IMR-90 (cell line): Measurements from ENCODE around the gene CDC42EP3. TPM values are rescaled to one million over a fixed set of nuclear protein-coding genes. Genes with fewer than 3 reads are reported as not detected.

Experiments used
- ATAC-seq: fragments of 200-7000 bp; cut with Tn5 transposase; 2 replicates; pipeline ENCODE4 v1.9.1; 2020; ENCODE audit warnings: low read depth, mild to moderate bottlenecking, moderate library complexity
- BruUV-seq: library from RNA; stranded (reverse); fragments of 400-500 nt; replicated peaks from 2 replicates; lab custom pipeline; 2021; lab: Mats Ljungman, UMichigan
- CTCF ChIA-PET: fragments of 300-600 bp; formaldehyde crosslinking; extraction: SDS; loops from one replicate; lab custom pipeline; 2021; ENCODE audit warnings: antibody characterized with exemption; lab: Yijun Ruan, JAX
- POLR2A ChIA-PET: fragments of 300-600 bp; sonication (Branson Sonifier 250); formaldehyde crosslinking; loops from one replicate; lab custom pipeline; 2022; ENCODE audit warnings: antibody characterized with exemption; ENCODE audit not compliant: unreplicated experiment; lab: Charles Lee
- DNase-seq: peaks from one replicate; pipeline ENCODE4 v3.0.0; 2013
- H2AFZ ChIP-seq: replicated peaks from 2 replicates; pipeline ENCODE3; 2013; ENCODE audit warnings: low read length, mild to moderate bottlenecking; ENCODE audit not compliant: poor library complexity
- H2AK5ac ChIP-seq: 2 replicates; pipeline ENCODE4 v1.6.1; 2013; ENCODE audit warnings: low read depth, low read length, inconsistent platforms
- H2AK9ac ChIP-seq: replicated peaks from 2 replicates; pipeline ENCODE3; 2013; ENCODE audit warnings: mild to moderate bottlenecking, low read depth, low read length, moderate library complexity; ENCODE audit not compliant: poor library complexity
- H2BK120ac ChIP-seq: 2 replicates; pipeline ENCODE4 v1.6.1; 2013; ENCODE audit warnings: low read depth, low read length, inconsistent platforms
- H2BK15ac ChIP-seq: 3 replicates; pipeline ENCODE4 v1.6.1; 2013; ENCODE audit warnings: low read depth, low read length, inconsistent platforms
- H2BK20ac ChIP-seq: 2 replicates; pipeline ENCODE4 v1.6.1; 2013; ENCODE audit warnings: low read depth, mild to moderate bottlenecking, inconsistent platforms, low read length, moderate library complexity
- H2BK5ac ChIP-seq: 2 replicates; pipeline ENCODE4 v1.6.1; 2013; ENCODE audit warnings: mild to moderate bottlenecking, low read depth, low read length, inconsistent platforms; ENCODE audit not compliant: poor library complexity, severe bottlenecking
- H3K14ac ChIP-seq: replicated peaks from 2 replicates; pipeline ENCODE4 v1.6.1; 2013; ENCODE audit warnings: low read depth, low read length, inconsistent platforms
- H3K18ac ChIP-seq: 2 replicates; pipeline ENCODE4 v1.6.1; 2013; ENCODE audit warnings: low read depth, low read length, control low read depth
- H3K23ac ChIP-seq: 2 replicates; pipeline ENCODE4 v1.6.1; 2013; ENCODE audit warnings: low read depth, low read length, inconsistent platforms
- H3K27ac ChIP-seq: 2 replicates; pipeline ENCODE4 v1.5.1; 2013; ENCODE audit warnings: mild to moderate bottlenecking, control low read depth, low read length; ENCODE audit not compliant: insufficient read depth
- H3K27me3 ChIP-seq: 2 replicates; pipeline ENCODE4 v1.6.1; 2013; ENCODE audit warnings: low read length; ENCODE audit not compliant: control insufficient read depth, insufficient read depth
- H3K36me3 ChIP-seq: 2 replicates; pipeline ENCODE4 v1.6.1; 2013; ENCODE audit warnings: low read length, mixed read lengths; ENCODE audit not compliant: control insufficient read depth, insufficient read depth
- H3K4ac ChIP-seq: 2 replicates; pipeline ENCODE4 v1.6.1; 2013; ENCODE audit warnings: low read depth, low read length, inconsistent platforms
- H3K4me1 ChIP-seq: 2 replicates; pipeline ENCODE4 v1.6.1; 2013; ENCODE audit warnings: low read length, mixed read lengths; ENCODE audit not compliant: control insufficient read depth, insufficient read depth
- H3K4me2 ChIP-seq: 2 replicates; pipeline ENCODE4 v1.6.1; 2013; ENCODE audit warnings: low read depth, mild to moderate bottlenecking, control low read depth, low read length, moderate library complexity
- H3K4me3 ChIP-seq: 2 replicates; pipeline ENCODE4 v1.5.1; 2013; ENCODE audit warnings: low read depth, mild to moderate bottlenecking, control low read depth, low read length, moderate library complexity; ENCODE audit not compliant: insufficient read depth
- H3K56ac ChIP-seq: 2 replicates; pipeline ENCODE4 v1.6.1; 2013; ENCODE audit warnings: low read length, inconsistent platforms; ENCODE audit not compliant: insufficient read depth; ENCODE audit errors: extremely low read depth
- H3K79me1 ChIP-seq, 2 experiments: 2 replicates each; pipeline ENCODE4 v1.6.1; 2013; ENCODE audit warnings: low read length in 2 of 2, inconsistent platforms in 1 of 2, low read depth in 1 of 2
- H3K9ac ChIP-seq: 2 replicates; pipeline ENCODE4 v1.6.1; 2013; ENCODE audit warnings: low read depth, low read length, control low read depth
- H3K9me1 ChIP-seq: 2 replicates; pipeline ENCODE4 v1.6.1; 2013; ENCODE audit warnings: low read length, inconsistent platforms; ENCODE audit not compliant: insufficient read depth
- H3K9me3 ChIP-seq: 2 replicates; pipeline ENCODE4 v1.6.1; 2013; ENCODE audit warnings: low read length; ENCODE audit not compliant: control insufficient read depth, insufficient read depth
- H4K20me1 ChIP-seq: 2 replicates; pipeline ENCODE4 v1.6.1; 2013; ENCODE audit warnings: low read length, inconsistent platforms; ENCODE audit not compliant: insufficient read depth
- H4K5ac ChIP-seq: 2 replicates; pipeline ENCODE4 v1.6.1; 2013; ENCODE audit warnings: mild to moderate bottlenecking, low read depth, low read length, control low read depth
- H4K8ac ChIP-seq, 2 experiments: 2 replicates each; pipeline ENCODE4 v1.6.1; 2013; ENCODE audit warnings: low read depth in 2 of 2, low read length in 2 of 2, control low read depth in 1 of 2, inconsistent platforms in 1 of 2
- H4K91ac ChIP-seq: 2 replicates; pipeline ENCODE4 v1.6.1; 2013; ENCODE audit warnings: low read depth, low read length, inconsistent platforms; ENCODE audit not compliant: insufficient read depth
- BHLHE40 ChIP-seq: fragments of 150-350 bp; IDR thresholded peaks from 2 replicates; pipeline ENCODE4 v1.6.1; 2016; ENCODE audit warnings: mild to moderate bottlenecking, low read depth, low read length
- CEBPB ChIP-seq: IDR thresholded peaks from 2 replicates; pipeline ENCODE4 v1.6.1; 2012; ENCODE audit warnings: low read depth, low read length, improper control_type of control experiment
- CHD1 ChIP-seq: IDR thresholded peaks from 2 replicates; pipeline ENCODE4 v1.6.1; 2012; ENCODE audit warnings: low read depth, low read length, improper control_type of control experiment
- CTCF ChIP-seq: conservative IDR thresholded peaks from 2 replicates; pipeline ENCODE4 v1.5.1; 2012; ENCODE audit warnings: mild to moderate bottlenecking, low read depth, low read length, improper control_type of control experiment
- ELK1 ChIP-seq: fragments of 150-350 bp; IDR thresholded peaks from 2 replicates; pipeline ENCODE4 v1.6.1; 2016; ENCODE audit warnings: low read depth, mild to moderate bottlenecking, low read length, moderate library complexity, borderline replicate concordance
- FOS ChIP-seq: fragments of 150-350 bp; IDR thresholded peaks from 2 replicates; pipeline ENCODE4 v1.6.1; 2016; ENCODE audit warnings: low read depth, low read length
- MAFK ChIP-seq: IDR thresholded peaks from 2 replicates; pipeline ENCODE4 v1.6.1; 2012; ENCODE audit warnings: low read depth, low read length, improper control_type of control experiment
- MAZ ChIP-seq: IDR thresholded peaks from 2 replicates; pipeline ENCODE4 v1.6.1; 2012; ENCODE audit warnings: low read depth, mild to moderate bottlenecking, low read length, improper control_type of control experiment, moderate library complexity, borderline replicate concordance
- MXI1 ChIP-seq: IDR thresholded peaks from 2 replicates; pipeline ENCODE4 v1.6.1; 2012; ENCODE audit warnings: low read depth, mild to moderate bottlenecking, low read length, moderate library complexity, borderline replicate concordance
- NFE2L2 ChIP-seq: fragments of 150-350 bp; IDR thresholded peaks from 2 replicates; pipeline ENCODE4 v1.6.1; 2016; ENCODE audit warnings: low read depth, mild to moderate bottlenecking, low read length
- POLR2A ChIP-seq: IDR thresholded peaks from 2 replicates; pipeline ENCODE4 v1.6.1; 2012; ENCODE audit warnings: mild to moderate bottlenecking, low read depth, low read length
- RAD21 ChIP-seq: IDR thresholded peaks from 2 replicates; pipeline ENCODE4 v1.6.1; 2012; ENCODE audit warnings: low read length, improper control_type of control experiment
- RCOR1 ChIP-seq: IDR thresholded peaks from 2 replicates; pipeline ENCODE4 v1.6.1; 2012; ENCODE audit warnings: mild to moderate bottlenecking, low read length, improper control_type of control experiment; ENCODE audit not compliant: insufficient replicate concordance
- RFX5 ChIP-seq: IDR thresholded peaks from 2 replicates; pipeline ENCODE4 v1.8.0; 2012; ENCODE audit warnings: low read depth, mild to moderate bottlenecking, low read length, moderate library complexity
- SMC3 ChIP-seq: fragments of 150-350 bp; IDR thresholded peaks from 2 replicates; pipeline ENCODE4 v1.6.1; 2016; ENCODE audit warnings: low read depth, mild to moderate bottlenecking, antibody characterized with exemption, low read length, moderate library complexity
- USF2 ChIP-seq: fragments of 150-350 bp; IDR thresholded peaks from 2 replicates; pipeline ENCODE4 v1.6.1; 2017; ENCODE audit warnings: mild to moderate bottlenecking, antibody characterized with exemption, low read length, low read depth
- WGBS, 2 experiments: methylation state at CpG; one replicate each; pipeline versions ENCODE4 v1.1.5 to v1.1.7; 2013; ENCODE audit warnings: missing lambda C conversion rate in 2 of 2; ENCODE audit not compliant: insufficient read length in 1 of 2; ENCODE audit errors: extremely low coverage in 2 of 2; 5-methylcytosine and 5-hydroxymethylcytosine counted together
- dilution Hi-C: fragments of 300-500 bp; cut with HindIII; formaldehyde crosslinking; loops from one replicate; pipeline ENCODE4 v1.14.3; 2018; ENCODE audit warnings: low sequenced_read_pairs; ENCODE audit not compliant: unreplicated experiment
- in situ Hi-C: fragments of 300-500 bp; cut with MboI; formaldehyde crosslinking; loops from 3 replicates; pipeline ENCODE4 v1.14.3; 2019; ENCODE audit warnings: low sequenced_read_pairs, inconsistent platforms, mixed read lengths
- intact Hi-C: fragments of 100-400 bp; cut with micrococcal nuclease; formaldehyde crosslinking; loops from 2 replicates; pipeline ENCODE4 v1.10.0; 2022
- polyA plus RNA-seq, 3 experiments: library from polyadenylated mRNA; depleted of rRNA; stranded (reverse); fragments of >200 nt; gene quantifications; 2 replicates each; pipeline ENCODE4 v1.2.3, GENCODE V29; 2012; ENCODE audit warnings: low replicate concordance in 1 of 3
- total RNA-seq: library from RNA; depleted of rRNA; stranded (reverse); fragments of >200 nt; gene quantifications from 2 replicates; pipeline ENCODE4 v1.2.3, GENCODE V29; 2012

Gene CDC42EP3
- total and polyA plus RNA-seq, 2 of the 4 experiments (the other 2 are of a cell fraction), result 167 to 193 TPM

- no peak for DNase-seq
- Histone ChIP-seq H3K79me1 (peaks cover 0 to 57% of the 10 kb centered on the region in 2 experiments; a peak in 2 of 4 replicates), H4K91ac (no peak overlapping the region), H3K4me2 (no peak overlapping the region; the same call in 1 of the 2 replicates), H3K36me3 (peaks cover 54% of the 10 kb centered on the region), H3K9me3 (no peaks in the 10 kb centered on the region), H3K4me1 (peaks cover 36% of the 10 kb centered on the region), H3K14ac (no peak overlapping the region; the same call in 1 of the 2 replicates), H2AK5ac (no peak overlapping the region), H2BK5ac (no peak overlapping the region), H4K5ac (no peak overlapping the region), H3K4ac (no peak overlapping the region), H3K56ac (no peak overlapping the region), H3K18ac (no peak overlapping the region), H2BK15ac (no peak overlapping the region), H3K9ac (no peak overlapping the region), H2BK20ac (no peak overlapping the region), H3K27me3 (no peaks in the 10 kb centered on the region), H3K4me3 (no peak overlapping the region), H3K27ac (no peak overlapping the region; the same call in 1 of the 2 replicates), H2AFZ (no peak overlapping the region), H2AK9ac (no peak overlapping the region), H4K8ac (no peak overlapping the region), H3K23ac (0 out of 2 replicates have a peak overlapping the region, but pooled peaks have one; percentile 34), H3K9me1 (peaks cover 34% of the 10 kb centered on the region), H2BK120ac (no peak overlapping the region), H4K20me1 (peaks cover 98% of the 10 kb centered on the region)
- WGBS, 2 experiments, result 80% methylated on average over 1 of the region's 2 CpGs; no CpG with 5 or more reads in 1 of the 2 experiments
- peak; percentile 3; the same call in 1 of the 2 replicates for ATAC-seq
- in situ Hi-C loops, result no loop called here
- intact Hi-C loops, result no loop called here
- no TSS peak for BruUV-seq
- CTCF ChIA-PET, result no interaction called here
- dilution Hi-C loops, result no loop called here
- TF ChIP-seq MAFK, result no peak
- TF ChIP-seq USF2, result no peak
- no peak for TF ChIP-seq MXI1
- no peak for TF ChIP-seq RFX5
- TF ChIP-seq RCOR1, result no peak
- no peak for TF ChIP-seq CTCF
- no peak for TF ChIP-seq ELK1
- TF ChIP-seq CEBPB, result no peak
- TF ChIP-seq SMC3, result no peak
- no peak for TF ChIP-seq FOS
- no peak for TF ChIP-seq CHD1
- TF ChIP-seq POLR2A, result no peak
- no peak for TF ChIP-seq NFE2L2
- TF ChIP-seq BHLHE40, result no peak
- no peak for TF ChIP-seq MAZ
- no peak for TF ChIP-seq RAD21
- POLR2A ChIA-PET, result interaction anchor here (0.6 kb wide), 1 partner anchor 263 kb away, joined by 3 read pairs; no protein-coding TSS in a partner anchor
These were observed 7.2 kb downstream of the CDC42EP3 start for GRCh38 chr2:37664231-37664643.
